ENCODE data around the gene ETS2.

ETS2 gene

GRCh38 chr21:38798081-38798480 is 7.6 kb upstream of the ETS2 start:
- Histone ChIP-seq H3K4me3 (ENCODE audit: low read depth in 1 of 2, low read length in 1 of 2) (no peak overlapping the region), H3K27me3 (no peaks in the 10 kb centered on the region), H3K9me3 (no peaks in the 10 kb centered on the region), H3K27ac (no peak overlapping the region), H3K36me3 (no peaks in the 10 kb centered on the region), H3K4me1 (ENCODE audit: control insufficient read depth in 1 of 2, insufficient read depth in 1 of 2, low read depth in 1 of 2, low read length in 1 of 2) (no peaks in the 10 kb centered on the region)
- no peak for TF ChIP-seq CTCF (IDR thresholded peaks at IDR 0.05)

- no peaks in the 10 kb centered on the region for H3K4me1 ChIP-seq (ENCODE audit: control insufficient read depth in 1 of 2, insufficient read depth in 1 of 2, low read depth in 1 of 2, low read length in 1 of 2)
- no peak for TF ChIP-seq CTCF (IDR thresholded peaks at IDR 0.05)
- H3K4me3 ChIP-seq (ENCODE audit: low read depth in 1 of 2, low read length in 1 of 2): no peak overlapping the region
- no peaks in the 10 kb centered on the region for H3K9me3 ChIP-seq
- H3K27me3 ChIP-seq: no peaks in the 10 kb centered on the region
- H3K27ac ChIP-seq: no peak overlapping the region
- H3K36me3 ChIP-seq: no peaks in the 10 kb centered on the region
These were observed 7.2 kb upstream of the ETS2 start for GRCh38 chr21:38798481-38798882.

GRCh38 chr21:38800046-38800758 is 5.5 kb upstream of the ETS2 start:
- Histone ChIP-seq H3K9me3 (no peaks in the 10 kb centered on the region), H3K4me1 (ENCODE audit: control insufficient read depth in 1 of 2, insufficient read depth in 1 of 2, low read depth in 1 of 2, low read length in 1 of 2) (peaks cover 8 to 9% of the 10 kb centered on the region in 2 experiments), H3K27ac (no peak overlapping the region), H3K4me3 (ENCODE audit: low read depth in 1 of 2, low read length in 1 of 2) (no peak overlapping the region), H3K36me3 (no peaks in the 10 kb centered on the region), H3K27me3 (peaks cover 11% of the 10 kb centered on the region)
- no peak for TF ChIP-seq CTCF (IDR thresholded peaks at IDR 0.05)

GRCh38 chr21:38800924-38801744 is 4.6 kb upstream of the ETS2 start:
- H3K9me3 ChIP-seq: no peaks in the 10 kb centered on the region
- H3K4me1 ChIP-seq (ENCODE audit: control insufficient read depth in 1 of 2, insufficient read depth in 1 of 2, low read depth in 1 of 2, low read length in 1 of 2): peaks cover 11 to 13% of the 10 kb centered on the region in 2 experiments
- H3K27me3 ChIP-seq: peaks cover 11% of the 10 kb centered on the region
- no peak overlapping the region for H3K4me3 ChIP-seq (ENCODE audit: low read depth in 1 of 2, low read length in 1 of 2)
- no peak overlapping the region for H3K27ac ChIP-seq
- TF ChIP-seq CTCF (IDR thresholded peaks at IDR 0.05): no peak
- no peaks in the 10 kb centered on the region for H3K36me3 ChIP-seq

- Histone ChIP-seq H3K4me3 (ENCODE audit: low read depth in 1 of 2, low read length in 1 of 2) (no peak overlapping the region), H3K27me3 (peaks cover 11% of the 10 kb centered on the region), H3K27ac (no peak overlapping the region), H3K36me3 (no peaks in the 10 kb centered on the region), H3K9me3 (no peaks in the 10 kb centered on the region), H3K4me1 (ENCODE audit: control insufficient read depth in 1 of 2, insufficient read depth in 1 of 2, low read depth in 1 of 2, low read length in 1 of 2) (peaks cover 13 to 16% of the 10 kb centered on the region in 2 experiments)
- TF ChIP-seq CTCF (IDR thresholded peaks at IDR 0.05): no peak
These were observed 3.4 kb upstream of the ETS2 start for GRCh38 chr21:38802050-38803026.
